H4 (cell line): ENCODE measurements around the gene LCE1B. TPM values are rescaled to one million over a fixed set of nuclear protein-coding genes. Genes with fewer than 3 reads are reported as not detected.

Source experiments
- DNase-seq: peaks from one replicate; pipeline ENCODE4 v3.0.0-alpha.2; 2015; ENCODE audit warnings: low spot score
- total RNA-seq: library from RNA; depleted of rRNA; stranded (reverse); fragments of >200 nt; shearing (Covaris generic); gene quantifications from 2 replicates; pipeline ENCODE4 v1.2.3, GENCODE V29; 2014; rRNA removed

The LCE1B gene
- not detected in 2 replicates for total RNA-seq

- peak; percentile 0 for DNase-seq
These were observed at the start of gene LCE1B for GRCh38 chr1:152811671-152812070. LCE1B (plus strand) TSS chr1:152811971; CDS start chr1:152812447, 476 bp downstream.

GRCh38 chr1:152768847-152769533 is 42.8 kb upstream of the LCE1B start:
- DNase-seq = peak; percentile 4

- DNase-seq = no peak
These were observed 41.4 kb upstream of the LCE1B start for GRCh38 chr1:152770411-152770810.

GRCh38 chr1:152774875-152775274 is 36.9 kb upstream of the LCE1B start, which contains the start of gene LCE1F:
LCE1F (plus strand) TSS chr1:152775140; CDS start chr1:152776372, 1,232 bp downstream.
- peak; percentile 2 for DNase-seq

GRCh38 chr1:152776361-152776760 is 35.4 kb upstream of the LCE1B start:
- DNase-seq = peak; percentile 0

GRCh38 chr1:152777510-152778137 is 34.1 kb upstream of the LCE1B start:
- DNase-seq = peak; percentile 10

- DNase-seq = peak; percentile 1
These were observed 28.7 kb upstream of the LCE1B start for GRCh38 chr1:152783095-152783494.

- DNase-seq = peak; percentile 1
These were observed 25.7 kb upstream of the LCE1B start, which contains the start of gene LCE1E for GRCh38 chr1:152786077-152786476. LCE1E (plus strand) TSS chr1:152786257; CDS start chr1:152787300, 1,043 bp downstream.

- DNase-seq = no peak
These were observed 16.1 kb upstream of the LCE1B start for GRCh38 chr1:152795686-152796085.

GRCh38 chr1:152796421-152796820 is 15.3 kb upstream of the LCE1B start, which contains the start of gene LCE1D:
LCE1D (plus strand) TSS chr1:152796721; CDS start chr1:152797795, 1,074 bp downstream.
- no peak for DNase-seq

GRCh38 chr1:152801333-152801732 is 10.4 kb upstream of the LCE1B start:
- DNase-seq = peak; percentile 1

GRCh38 chr1:152806576-152806975 is 5.2 kb upstream of the LCE1B start, which contains the start of gene LCE1C:
LCE1C (minus strand) TSS chr1:152806651; CDS start chr1:152805478, 1,173 bp downstream.
- no peak for DNase-seq

GRCh38 chr1:152811050-152811449 is 721 bp upstream of the LCE1B start:
- DNase-seq = peak; percentile 1

- DNase-seq = peak; percentile 1
These were observed 5.5 kb downstream of the LCE1B start for GRCh38 chr1:152817309-152817708.

- no peak for DNase-seq
These were observed 11.5 kb downstream of the LCE1B start for GRCh38 chr1:152823294-152823693.

GRCh38 chr1:152824964-152825363 is 13.2 kb downstream of the LCE1B start:
- DNase-seq = no peak

GRCh38 chr1:152827173-152827572 is 15.4 kb downstream of the LCE1B start, which contains the start of gene LCE1A:
LCE1A (plus strand) TSS chr1:152827473; CDS start chr1:152827473, 0 bp downstream.
- no peak for DNase-seq

- no peak for DNase-seq
These were observed 25.1 kb downstream of the LCE1B start for GRCh38 chr1:152836870-152837269.

- DNase-seq = no peak
These were observed 30.8 kb downstream of the LCE1B start, which contains the start of gene LCE6A for GRCh38 chr1:152842556-152842955. LCE6A (plus strand) TSS chr1:152842856; CDS start chr1:152843521, 665 bp downstream.

GRCh38 chr1:152855661-152856060 is 43.9 kb downstream of the LCE1B start:
- no peak for DNase-seq

GRCh38 chr1:152858062-152858461 is 46.3 kb downstream of the LCE1B start:
- no peak for DNase-seq

GRCh38 chr1:152859696-152860095 is 47.9 kb downstream of the LCE1B start, which contains the start of gene LCE7A:
LCE7A (plus strand) TSS chr1:152859996; CDS start chr1:152860698, 702 bp downstream.
- no peak for DNase-seq
